Epithelial cell of esophagus (primary cell): ENCODE results near the gene CTNNBIP1.
"Not testable (repeated sequence)": the region's sequence is repeated elsewhere in the genome, so short reads cannot be mapped to it uniquely, and the experiment has no call there.

Source experiments
- DNase-seq: peaks from one replicate; pipeline ENCODE4 v3.0.0; 2010; ENCODE audit warnings: low read depth
- H3K4me3 ChIP-seq: 2 replicates; pipeline ENCODE4 v1.5.1; 2011; ENCODE audit warnings: mild to moderate bottlenecking, low read length, control low read depth
- CTCF ChIP-seq: IDR thresholded peaks from 2 replicates; pipeline ENCODE4 v1.5.1; 2011; ENCODE audit warnings: low read depth, mild to moderate bottlenecking, low read length, control low read depth, inconsistent platforms; ENCODE audit not compliant: insufficient read depth; ENCODE audit errors: missing control alignments

Gene CTNNBIP1

DNA sequence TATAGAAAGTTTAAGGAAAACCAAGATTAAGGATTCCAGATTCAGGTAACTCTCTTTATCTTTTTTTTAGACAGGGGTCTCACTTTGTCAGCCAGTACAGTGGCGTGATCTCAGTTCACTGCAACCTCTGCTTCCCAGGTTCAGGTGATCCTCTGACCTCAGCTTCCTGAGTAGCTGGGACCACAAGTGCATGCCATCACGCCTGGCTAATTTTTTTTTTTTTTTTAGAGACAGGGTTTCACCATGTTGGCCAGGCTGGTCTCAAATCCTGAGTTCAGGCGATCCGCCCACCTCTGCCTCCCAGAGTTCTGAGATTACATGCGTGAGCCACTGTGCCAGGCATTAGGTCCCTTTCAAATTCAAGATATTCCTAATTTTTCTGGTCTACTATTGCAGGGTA, 17.2 kb upstream of the CTNNBIP1 start:
- no peak for TF ChIP-seq CTCF
- no peak for DNase-seq

DNA sequence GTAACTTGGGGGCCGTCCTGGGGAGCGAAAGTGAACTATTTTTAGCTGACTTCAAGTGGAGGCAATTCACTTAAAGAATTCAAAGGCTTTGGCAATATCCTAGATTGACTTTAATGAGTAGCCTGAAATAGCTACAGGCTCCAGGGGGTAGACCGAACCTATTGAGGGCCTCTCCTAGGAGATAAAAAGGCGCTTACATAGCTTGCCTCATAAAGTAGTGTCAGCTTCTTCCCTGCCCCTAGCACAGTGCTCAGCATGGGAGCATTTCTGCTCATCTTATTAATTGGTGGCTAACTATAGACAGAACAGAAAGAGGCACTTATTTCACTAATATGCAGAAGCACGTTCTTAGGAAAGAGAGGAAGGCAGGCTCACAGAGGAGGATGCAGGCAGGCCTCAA, 12.3 kb upstream of the CTNNBIP1 start:
- TF ChIP-seq CTCF: no peak
- no peak overlapping the region for H3K4me3 ChIP-seq
- DNase-seq: no peak

More for the DNA sequence above, 17.2 kb upstream of the CTNNBIP1 start:
- H3K4me3 ChIP-seq: no peak overlapping the region

GRCh38 chr1:9920606-9921005, 10.5 kb upstream of the CTNNBIP1 start:
- no peak for TF ChIP-seq CTCF
- no peak overlapping the region for H3K4me3 ChIP-seq

DNA sequence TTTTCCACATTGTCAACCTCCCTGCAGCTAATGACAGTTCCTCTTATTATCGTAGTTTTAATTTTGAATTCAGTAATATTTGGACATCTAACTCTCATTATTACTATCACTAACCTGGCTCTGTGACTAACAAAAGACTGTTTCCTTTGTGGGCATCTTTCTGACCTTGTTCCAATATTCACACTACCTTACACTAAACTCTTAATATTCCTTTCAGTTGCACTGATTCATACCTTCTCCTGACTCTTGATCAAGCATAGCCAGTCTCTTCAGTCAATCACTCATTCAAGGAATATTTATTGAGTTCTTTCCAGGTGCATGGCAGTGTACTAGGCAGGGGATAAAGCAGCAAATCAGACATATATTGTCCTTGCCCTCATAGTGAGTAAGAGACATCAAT, 7.8 kb upstream of the CTNNBIP1 start:
- DNase-seq: no peak
- no peak overlapping the region for H3K4me3 ChIP-seq
- TF ChIP-seq CTCF: no peak

More at GRCh38 chr1:9920606-9921005, 10.5 kb upstream of the CTNNBIP1 start:
- no peak for DNase-seq

- H3K4me3 ChIP-seq, DNase-seq: not testable (repeated sequence)
Observed at GRCh38 chr1:9917495-9917894, 7.4 kb upstream of the CTNNBIP1 start.

GRCh38 chr1:9916452-9916851, 6.4 kb upstream of the CTNNBIP1 start:
- TF ChIP-seq CTCF: no peak
- DNase-seq: no peak
- H3K4me3 ChIP-seq: no peak overlapping the region

GRCh38 chr1:9914610-9914937, 4.5 kb upstream of the CTNNBIP1 start:
- DNase-seq: no peak
- TF ChIP-seq CTCF: no peak
- no peak overlapping the region for H3K4me3 ChIP-seq
